ENCODE results near the gene FOXA1. TPM values are rescaled to one million over a fixed set of nuclear protein-coding genes. Genes with fewer than 3 reads are reported as not detected.
A peak's percentile ranks its signal among the peaks of the same experiment; 100 is the strongest.

The FOXA1 gene
- total RNA-seq, 4 donors from 2014 or later: 5.1 TPM; not detected in 3

GRCh38 chr14:37598747-37599506, 3.9 kb upstream of the FOXA1 start:
- H3K27ac ChIP-seq: no peak overlapping the region
- no peaks in the 10 kb centered on the region for H3K9me3 ChIP-seq
- no peaks in the 10 kb centered on the region for H3K36me3 ChIP-seq
- H3K4me3 ChIP-seq: peak overlapping the region in 1 of 2 donors; percentile 18
- H3K27me3 ChIP-seq: peaks cover 100% of the 10 kb centered on the region
- H3K4me1 ChIP-seq: peaks cover 0 to 54% (median 19%) of the 10 kb centered on the region in 3 donors
- TF ChIP-seq CTCF (IDR thresholded peaks at IDR 0.05) (no peak), POLR2A (IDR thresholded peaks at IDR 0.05) (no peak)
- WGBS, 2 donors (ENCODE audit: low coverage in 1 of 2): 10% methylated on average over 18 of the region's 36 CpGs; no CpG with 5 or more reads in 1 of the 2 donors
- ATAC-seq: no peak

- H3K4me1 ChIP-seq: peaks cover 0 to 57% (median 19%) of the 10 kb centered on the region in 3 donors
Observed at GRCh38 chr14:37597914-37598746, 3.1 kb upstream of the FOXA1 start.

GRCh38 chr14:37597538-37597913, 2.5 kb upstream of the FOXA1 start:
- H3K27ac ChIP-seq: no peak overlapping the region
- H3K4me1 ChIP-seq: peaks cover 0 to 58% (median 19%) of the 10 kb centered on the region in 3 donors
- no peak overlapping the region for H3K4me3 ChIP-seq
- no peaks in the 10 kb centered on the region for H3K36me3 ChIP-seq
- H3K27me3 ChIP-seq: peaks cover 100% of the 10 kb centered on the region
- H3K9me3 ChIP-seq: no peaks in the 10 kb centered on the region
- no peak for ATAC-seq
- WGBS, 2 donors (ENCODE audit: low coverage in 1 of 2): 11 to 22% methylated on average over 3 to 18 of the region's 20 CpGs
- TF ChIP-seq POLR2A (IDR thresholded peaks at IDR 0.05) (no peak), CTCF (IDR thresholded peaks at IDR 0.05) (no peak), POLR2AphosphoS5 (IDR thresholded peaks at IDR 0.05) (no peak), EP300 (IDR thresholded peaks at IDR 0.05) (no peak)

More at GRCh38 chr14:37597914-37598746, 3.1 kb upstream of the FOXA1 start:
- Histone ChIP-seq H3K27ac (no peak overlapping the region), H3K4me3 (peak overlapping the region in 1 of 2 donors; percentile 18), H3K9me3 (no peaks in the 10 kb centered on the region), H3K27me3 (peaks cover 100% of the 10 kb centered on the region), H3K36me3 (no peaks in the 10 kb centered on the region)
- ATAC-seq: no peak
- TF ChIP-seq POLR2A (IDR thresholded peaks at IDR 0.05): no peak
- no peak for TF ChIP-seq POLR2AphosphoS5 (IDR thresholded peaks at IDR 0.05)
- no peak for TF ChIP-seq CTCF (IDR thresholded peaks at IDR 0.05)
- no peak for TF ChIP-seq EP300 (IDR thresholded peaks at IDR 0.05)
- 11% methylated on average over 4 of the region's 50 CpGs; no CpG with 5 or more reads in 1 of the 2 donors for WGBS, 2 donors (ENCODE audit: low coverage in 1 of 2)

GRCh38 chr14:37596790-37597472, 1.9 kb upstream of the FOXA1 start:
- Histone ChIP-seq H3K4me3 (no peak overlapping the region), H3K9me3 (peaks cover 0 to 5% (median 0%) of the 10 kb centered on the region in 3 donors), H3K27ac (no peak overlapping the region), H3K4me1 (peaks cover 0 to 64% (median 19%) of the 10 kb centered on the region in 3 donors), H3K36me3 (no peaks in the 10 kb centered on the region), H3K27me3 (peaks cover 100% of the 10 kb centered on the region)
- no peak for ATAC-seq
- TF ChIP-seq POLR2AphosphoS5 (IDR thresholded peaks at IDR 0.05): no peak
- no peak for TF ChIP-seq POLR2A (IDR thresholded peaks at IDR 0.05)
- TF ChIP-seq CTCF (IDR thresholded peaks at IDR 0.05): no peak
- WGBS, 2 donors (ENCODE audit: low coverage in 1 of 2): 12 to 23% methylated on average over 7 of the region's 7 CpGs

Data from gastroesophageal sphincter (tissue), 4 donors.